Stimulated activated CD4-positive, alpha-beta T cell treated with anti-CD3 and anti-CD28 coated beads, TNF-alpha, amount 100 ng/mL, for 1 hour (primary cell): ENCODE results near the gene SKI.

Experiments used
- DNase-seq, 3 donors: peaks; one replicate each; pipeline ENCODE4 v3.0.0-alpha.2; 2020; ENCODE audit warnings: low read depth in 3 of 3, low spot score in 1 of 3

SKI gene

DNA sequence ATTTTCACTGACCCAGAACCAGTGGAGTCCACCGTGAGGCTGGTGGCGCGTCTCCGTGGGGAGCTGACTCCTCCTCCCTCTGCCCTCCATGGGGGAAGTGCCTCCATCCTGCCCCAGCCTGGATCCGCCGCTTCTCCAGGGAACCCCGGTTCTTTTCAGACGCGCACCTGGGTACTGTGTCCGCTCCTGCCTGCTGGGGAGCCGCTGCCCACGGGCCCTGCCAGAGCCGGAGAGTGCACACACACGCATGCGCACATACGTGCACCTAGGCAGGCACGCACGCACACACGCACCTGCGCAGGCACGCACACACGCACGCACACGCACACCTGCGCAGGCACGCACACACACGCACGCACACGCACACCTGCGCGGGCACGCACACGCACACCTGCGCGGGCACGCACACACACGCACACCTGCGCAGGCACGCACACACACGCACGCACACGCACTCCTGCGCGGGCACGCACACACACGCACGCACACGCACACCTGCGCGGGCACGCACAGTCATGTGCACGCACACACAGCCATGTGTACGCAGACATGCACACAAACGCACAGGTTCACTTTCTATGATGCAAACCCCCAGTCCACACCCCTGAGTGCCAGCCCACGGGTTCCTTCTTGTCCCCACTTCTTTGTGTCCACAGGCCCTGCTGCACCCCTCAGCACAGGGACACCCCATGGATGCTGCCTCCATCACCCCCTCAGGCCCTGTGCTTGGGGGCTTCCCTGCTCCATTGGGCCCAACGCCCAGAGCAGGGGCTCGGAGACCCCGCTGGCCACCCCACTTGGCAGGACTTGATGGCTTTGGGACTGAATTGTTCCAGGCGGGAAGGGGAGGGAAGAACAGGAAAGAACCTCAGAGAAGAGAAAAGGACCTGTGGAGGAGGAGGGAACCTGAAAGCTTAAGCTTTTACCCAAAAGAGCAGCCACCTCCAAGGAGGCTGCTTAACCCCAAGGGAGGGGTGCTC lies 120.5 kb downstream of the SKI start:
- no peak for DNase-seq

DNA sequence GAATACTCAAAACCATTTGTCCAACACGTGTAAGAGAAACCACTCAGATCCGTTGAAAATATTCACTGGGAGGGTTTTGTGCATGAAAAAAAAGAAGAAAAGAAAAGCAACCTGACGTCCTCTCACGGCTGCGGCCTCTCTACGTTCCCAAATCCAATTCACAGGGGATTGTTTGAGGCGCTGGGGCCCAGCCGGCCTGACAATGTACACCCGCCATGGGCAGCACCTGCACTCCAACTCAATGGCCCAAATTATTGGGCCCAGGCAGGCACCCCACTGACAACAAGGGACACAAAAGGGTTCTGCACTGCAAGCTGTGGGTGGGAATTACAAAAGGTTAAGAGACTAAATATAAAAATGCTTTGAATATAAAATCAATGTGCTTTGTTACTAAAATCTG lies 121.7 kb downstream of the SKI start:
- no peak for DNase-seq

DNA sequence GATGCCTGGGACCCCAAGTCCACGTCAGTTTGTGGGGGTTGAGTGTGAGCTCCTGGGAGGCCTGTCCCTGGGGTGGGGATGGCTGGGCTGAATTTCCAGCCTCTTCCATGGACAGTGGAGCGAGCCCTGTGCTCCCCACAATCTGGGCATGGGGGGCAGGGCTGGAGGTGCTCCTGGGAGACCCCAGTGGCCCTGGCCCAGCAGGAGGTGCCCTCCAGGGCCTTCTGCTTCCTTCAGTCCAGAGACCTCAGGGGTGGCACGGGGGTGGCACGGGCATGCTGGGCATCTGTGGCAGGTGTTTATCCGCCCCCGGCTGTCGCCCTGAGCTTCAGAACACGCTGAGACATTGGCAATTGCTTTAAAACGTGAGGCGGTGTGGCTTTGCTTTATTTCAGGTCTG lies 122.4 kb downstream of the SKI start:
- DNase-seq, result no peak

DNA sequence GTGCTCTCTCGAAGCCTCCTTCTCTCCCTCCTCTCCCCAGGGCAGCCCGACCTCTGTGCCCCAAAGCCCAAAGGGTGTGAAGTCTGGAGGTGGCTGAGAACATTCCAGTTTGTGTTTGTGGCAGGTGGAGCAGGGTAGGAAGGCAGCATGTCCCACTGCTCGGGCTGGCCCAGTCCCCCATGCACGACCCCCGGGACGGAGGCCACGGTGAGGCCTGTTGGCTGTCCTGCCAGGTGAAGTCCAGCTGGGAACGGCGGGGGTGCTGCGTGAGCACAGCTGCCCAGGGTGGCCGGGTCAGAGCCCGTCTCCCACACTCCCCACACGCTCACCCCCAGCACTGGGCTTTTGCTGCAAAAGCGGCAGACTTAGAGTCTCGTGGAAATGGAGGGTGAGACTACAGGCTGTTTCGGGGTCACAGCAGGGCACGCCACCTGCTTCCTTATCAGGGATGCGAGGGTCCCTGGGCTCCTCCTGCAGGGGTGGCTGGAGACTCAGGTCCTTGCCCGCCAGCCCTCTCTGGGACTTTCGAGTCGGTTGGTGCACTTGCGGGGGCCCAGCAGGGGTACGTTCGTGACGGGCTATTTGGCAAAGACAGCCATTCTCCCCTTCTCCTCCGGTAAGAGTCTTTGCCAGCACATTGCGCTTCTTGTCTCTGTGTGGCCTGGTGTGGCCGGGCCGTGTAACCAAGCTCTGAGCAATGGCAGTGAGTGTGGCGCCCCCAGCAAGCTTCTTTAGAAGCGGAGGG lies 123.0 kb downstream of the SKI start:
- DNase-seq, result no peak

DNA sequence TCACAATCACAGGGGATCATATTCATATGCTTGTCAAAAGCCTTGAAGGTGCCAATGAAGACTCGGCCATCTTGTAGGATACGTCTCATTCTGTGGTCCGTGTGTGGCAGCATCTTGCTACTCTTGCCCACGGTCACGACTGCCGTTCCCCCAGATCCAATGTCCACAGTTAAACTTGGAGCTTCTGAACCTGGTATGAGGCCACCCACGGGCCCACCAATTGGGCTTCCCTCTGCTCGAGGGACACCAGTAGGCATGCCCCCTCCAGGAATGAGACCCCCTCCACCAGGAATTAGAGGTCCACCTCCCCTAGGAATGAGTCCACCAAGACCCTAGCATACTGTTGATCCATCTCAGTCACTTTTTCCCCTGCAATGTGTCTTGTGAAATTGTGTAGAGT lies 123.6 kb downstream of the SKI start:
- no peak for DNase-seq

DNA sequence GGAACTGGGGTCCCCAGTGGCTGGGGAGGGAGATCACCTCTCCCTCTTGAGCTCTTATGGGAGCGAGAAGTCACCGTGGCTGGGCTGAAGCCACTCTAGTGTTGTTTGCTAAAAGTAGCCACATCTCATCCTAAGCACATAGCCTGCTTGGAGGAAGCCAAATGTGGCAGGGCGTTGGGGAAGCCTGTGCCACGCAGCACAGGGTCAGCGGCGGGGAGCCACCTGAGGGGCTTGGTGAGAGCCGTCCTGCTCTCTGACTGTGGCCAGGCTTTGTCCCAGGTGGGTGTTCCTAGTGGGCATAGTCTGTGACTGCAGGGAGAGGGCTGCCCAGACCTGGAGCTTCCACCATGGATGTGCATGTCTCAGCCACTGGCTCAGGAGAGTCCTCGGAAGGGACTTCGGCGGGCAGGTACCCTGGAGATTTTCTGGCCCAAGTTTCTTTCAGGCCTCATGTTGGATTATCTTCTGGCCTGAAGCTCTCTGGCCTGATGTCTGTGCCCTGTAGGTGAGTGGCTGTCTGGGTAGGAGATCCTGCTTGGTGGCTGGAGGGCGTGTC lies 124.3 kb downstream of the SKI start:
- DNase-seq, result no peak

DNA sequence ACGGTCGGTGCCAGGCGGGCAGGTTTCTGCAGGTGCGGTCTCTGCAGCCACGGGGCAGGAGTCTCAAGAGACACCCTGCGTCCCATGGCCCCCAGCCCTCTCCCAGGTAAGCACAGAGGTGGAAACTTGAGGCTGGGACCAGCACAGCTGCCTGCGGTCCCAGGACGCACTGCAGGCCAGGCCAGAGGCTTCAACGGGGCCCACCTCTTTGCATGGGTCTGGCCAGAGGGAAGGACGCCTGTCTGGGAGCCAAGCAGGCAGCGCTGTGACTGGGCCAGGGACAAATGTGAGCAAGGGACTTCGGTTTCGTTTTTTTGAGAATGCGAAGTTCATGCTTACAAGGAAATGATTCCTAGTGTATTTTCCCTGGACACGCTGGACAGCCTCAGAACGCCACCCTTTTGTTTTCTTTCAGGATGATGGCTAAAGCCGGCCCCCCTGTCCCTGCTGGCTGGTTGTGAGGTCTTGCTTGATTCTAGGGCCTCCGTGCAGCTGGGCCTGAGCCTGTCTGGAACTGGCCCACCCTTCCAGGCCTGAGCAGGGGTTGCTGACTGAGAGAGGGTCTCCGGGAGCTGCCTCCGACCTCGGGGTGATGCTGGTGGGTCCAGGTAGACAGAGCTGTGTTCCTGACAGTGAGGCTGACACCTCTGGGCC lies 124.9 kb downstream of the SKI start:
- DNase-seq, result no peak

DNA sequence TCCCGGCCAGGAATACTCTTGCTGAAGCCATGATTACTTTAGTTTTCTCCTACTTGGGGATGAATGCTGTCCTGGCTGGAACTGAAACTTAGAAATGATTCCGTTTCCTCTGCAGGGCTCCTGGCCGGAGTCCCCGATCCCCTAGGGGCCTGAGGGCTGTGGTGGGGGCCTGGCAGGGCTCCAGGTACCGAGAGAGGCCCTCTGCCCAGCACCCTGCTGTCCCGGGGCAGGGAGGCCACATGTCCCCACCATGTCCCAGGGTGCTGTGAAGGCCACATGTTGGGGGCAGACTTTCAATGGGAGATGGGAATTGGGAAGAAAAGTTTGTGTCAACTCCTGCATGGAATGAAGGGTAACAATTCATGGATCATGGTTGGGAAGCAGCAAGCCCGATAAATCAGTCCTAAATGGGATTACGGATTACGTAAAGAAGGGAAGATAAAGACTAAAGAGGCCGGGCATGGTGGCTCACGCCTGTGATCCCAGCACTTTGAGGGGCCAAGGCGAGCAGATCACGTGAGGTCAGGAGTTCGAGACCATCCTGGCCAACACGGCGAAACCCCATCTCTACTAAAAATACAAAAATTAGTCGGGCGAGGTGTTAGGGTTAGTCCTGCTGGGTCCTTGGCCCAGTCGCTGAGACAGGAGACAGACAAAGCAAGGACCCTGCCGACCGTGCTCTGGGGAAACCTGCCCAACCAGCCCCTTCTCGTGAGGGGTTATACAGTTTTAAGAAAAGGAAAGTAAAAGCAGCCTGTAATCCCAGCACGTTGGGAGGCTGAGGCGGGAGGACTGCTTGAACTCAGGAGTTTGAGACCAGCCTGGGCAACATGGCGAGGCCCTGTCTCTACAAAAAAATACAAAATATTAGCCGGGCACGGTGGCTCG lies 125.7 kb downstream of the SKI start:
- DNase-seq, result no peak

DNA sequence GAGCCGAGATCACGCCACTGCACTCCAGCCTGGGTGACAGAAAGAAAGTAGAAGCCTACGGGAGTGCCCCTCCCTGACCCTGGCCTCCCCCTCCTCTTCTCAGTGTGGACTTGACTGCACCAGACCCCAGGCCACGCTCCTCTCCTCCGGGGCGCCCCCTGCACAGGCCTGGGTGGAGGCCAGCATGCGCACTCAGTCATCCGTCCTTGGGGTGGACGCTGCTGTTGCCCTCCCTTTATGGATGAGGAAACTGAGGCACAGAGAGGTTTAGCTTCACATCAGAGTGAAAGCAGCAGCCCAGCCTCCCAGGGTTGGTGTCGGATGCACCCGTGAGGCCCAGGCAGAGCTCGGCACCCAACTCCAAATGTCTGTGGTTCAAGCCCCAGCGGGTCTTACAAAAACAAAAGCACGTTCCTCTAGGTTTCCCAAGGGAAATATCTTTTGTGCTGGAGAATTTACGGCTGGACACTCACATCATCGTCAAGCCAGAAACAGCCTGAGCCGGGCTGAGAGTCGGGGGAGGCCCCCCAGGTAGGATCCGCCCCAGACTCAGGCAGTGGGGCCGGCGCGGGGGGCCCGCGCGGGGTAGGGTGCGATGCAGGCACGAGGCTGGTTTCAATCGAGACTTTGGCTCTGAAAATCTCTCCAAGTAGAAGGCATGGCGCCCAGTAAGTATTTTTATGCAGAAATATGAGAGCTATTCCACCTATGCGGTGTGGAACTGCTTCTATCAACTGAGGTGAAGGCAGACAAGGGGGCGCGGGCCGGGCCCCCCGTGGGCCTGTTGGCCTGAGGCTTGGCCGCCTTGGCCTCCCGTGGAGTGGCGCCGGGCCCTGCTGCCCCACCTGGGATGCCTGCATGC lies 126.6 kb downstream of the SKI start:
- no peak for DNase-seq

DNA sequence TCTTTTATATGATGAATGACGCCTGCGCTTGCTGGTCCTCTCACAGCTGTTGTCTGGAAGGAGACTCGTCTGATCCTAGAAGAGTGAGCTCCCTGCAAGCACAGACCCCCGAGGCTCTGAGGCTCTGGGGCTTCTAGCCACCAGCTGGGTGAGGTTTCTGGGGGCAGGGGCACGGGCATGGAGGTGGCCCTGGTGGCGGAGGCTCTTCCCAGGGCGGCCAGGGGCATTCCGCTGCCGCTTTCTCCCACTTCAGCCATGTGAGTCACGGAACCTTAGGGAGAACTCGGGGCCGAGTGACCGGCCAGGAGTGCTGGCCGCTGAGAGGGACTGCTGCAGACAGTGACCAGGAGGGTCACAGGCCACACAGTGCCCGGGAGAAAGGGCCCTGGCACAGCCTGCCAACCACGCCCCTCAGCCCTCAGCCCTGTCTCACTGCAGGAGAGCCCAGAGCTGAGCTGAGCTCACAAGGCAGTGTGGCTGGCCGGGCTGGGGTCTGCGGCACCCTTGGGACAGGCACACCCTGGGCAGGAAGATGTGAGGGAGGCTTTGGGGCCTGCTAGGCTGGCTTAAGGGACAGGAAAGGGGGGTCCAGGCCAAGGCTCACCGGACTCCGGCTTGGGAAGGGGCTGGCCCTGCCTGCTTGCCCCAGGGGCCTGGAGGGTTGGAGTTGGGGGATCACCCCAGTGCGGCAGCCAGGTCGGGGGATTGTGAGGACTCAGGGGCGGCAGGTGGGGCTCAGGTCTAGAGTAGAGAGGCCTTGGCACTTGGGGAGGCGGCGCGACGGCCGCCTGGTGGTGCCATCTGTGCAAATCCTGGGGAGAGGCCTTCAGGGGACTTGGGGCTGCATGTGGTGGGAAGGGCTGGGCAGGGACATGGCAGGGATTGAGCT lies 127.5 kb downstream of the SKI start:
- no peak for DNase-seq

DNA sequence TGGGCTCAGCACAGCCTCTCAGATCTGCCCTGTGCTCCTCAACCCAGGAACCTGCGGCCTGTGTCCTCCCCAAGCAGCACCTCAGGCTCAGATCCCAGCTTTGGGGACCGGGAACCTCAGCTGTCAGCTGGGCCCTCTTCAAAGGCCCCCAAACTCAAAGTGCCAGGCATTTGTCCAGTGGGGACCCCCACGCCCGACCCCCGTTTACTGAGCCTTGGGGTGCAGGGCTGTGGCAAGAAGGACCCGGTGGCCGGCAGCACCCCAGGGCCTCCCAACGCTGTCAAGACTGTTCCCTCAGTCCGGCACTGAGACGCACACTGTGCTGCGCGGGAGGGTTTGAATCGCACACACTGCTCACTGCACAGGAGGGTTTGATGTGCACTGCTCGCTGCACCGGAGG lies 128.3 kb downstream of the SKI start:
- no peak for DNase-seq

DNA sequence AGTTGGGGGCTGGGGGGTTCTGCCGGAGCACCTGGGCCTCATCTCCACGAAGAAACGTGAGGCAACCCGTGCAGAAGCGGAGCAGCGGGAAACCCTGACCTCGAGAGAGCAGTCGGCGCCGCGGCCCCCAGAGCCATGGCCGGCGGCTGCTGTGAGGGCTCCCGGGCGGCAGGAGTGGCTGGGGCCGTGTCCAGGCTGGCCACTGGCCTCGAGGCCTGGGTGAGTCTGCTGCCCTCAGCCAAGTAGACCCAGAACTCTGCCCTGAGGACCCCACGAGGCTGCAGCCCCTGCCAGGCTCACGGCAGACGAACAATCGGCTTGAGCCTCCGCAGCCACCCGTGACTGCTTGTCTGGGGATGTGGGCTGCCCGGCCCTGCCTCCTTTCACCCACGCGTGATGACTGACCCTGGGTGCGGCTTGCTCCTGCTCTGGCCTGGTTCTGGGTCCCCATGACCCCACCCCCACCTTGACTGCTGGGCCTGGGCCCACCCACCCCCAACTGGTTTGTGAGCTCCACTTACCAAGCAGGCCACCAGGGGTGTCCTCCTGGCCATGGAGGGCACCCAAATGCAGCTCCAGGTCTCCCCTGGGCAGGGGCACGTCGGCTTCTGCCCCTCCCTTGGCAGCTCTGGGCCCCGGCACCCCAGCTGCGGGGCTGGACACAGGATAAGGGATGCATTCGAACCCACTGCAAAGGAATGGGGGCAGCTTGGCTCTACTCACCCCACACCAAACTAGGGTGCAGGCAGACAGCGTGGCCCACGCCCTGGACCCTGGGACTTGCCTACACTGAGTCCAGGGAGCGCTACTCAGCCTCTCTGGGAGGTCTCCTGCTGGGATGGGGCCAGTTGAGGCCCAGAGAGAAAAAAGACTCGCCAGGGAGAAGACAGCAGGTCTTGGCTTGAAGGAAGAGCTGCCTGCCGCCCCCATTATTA lies 129.1 kb downstream of the SKI start:
- DNase-seq, result no peak

DNA sequence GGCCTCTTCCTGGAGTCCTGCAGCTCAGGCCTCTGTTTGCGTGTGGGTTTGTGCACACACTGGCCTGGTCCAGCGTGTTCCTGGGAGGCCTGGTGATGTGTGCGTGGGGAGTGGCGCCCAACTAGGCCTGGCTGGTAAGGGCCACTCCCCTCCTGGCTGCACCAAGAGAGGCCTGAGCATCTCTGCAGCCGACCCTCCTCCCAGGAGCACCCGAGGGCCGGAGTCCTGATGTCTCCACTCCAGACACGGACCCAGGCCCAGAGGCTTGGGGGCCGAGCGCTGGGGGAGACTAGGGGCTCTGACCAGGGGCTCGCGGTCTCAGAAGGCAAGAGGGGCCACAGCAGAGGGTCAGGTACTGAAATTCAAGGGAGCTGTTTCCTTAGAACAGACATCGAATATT lies 130.0 kb downstream of the SKI start:
- DNase-seq, result no peak

DNA sequence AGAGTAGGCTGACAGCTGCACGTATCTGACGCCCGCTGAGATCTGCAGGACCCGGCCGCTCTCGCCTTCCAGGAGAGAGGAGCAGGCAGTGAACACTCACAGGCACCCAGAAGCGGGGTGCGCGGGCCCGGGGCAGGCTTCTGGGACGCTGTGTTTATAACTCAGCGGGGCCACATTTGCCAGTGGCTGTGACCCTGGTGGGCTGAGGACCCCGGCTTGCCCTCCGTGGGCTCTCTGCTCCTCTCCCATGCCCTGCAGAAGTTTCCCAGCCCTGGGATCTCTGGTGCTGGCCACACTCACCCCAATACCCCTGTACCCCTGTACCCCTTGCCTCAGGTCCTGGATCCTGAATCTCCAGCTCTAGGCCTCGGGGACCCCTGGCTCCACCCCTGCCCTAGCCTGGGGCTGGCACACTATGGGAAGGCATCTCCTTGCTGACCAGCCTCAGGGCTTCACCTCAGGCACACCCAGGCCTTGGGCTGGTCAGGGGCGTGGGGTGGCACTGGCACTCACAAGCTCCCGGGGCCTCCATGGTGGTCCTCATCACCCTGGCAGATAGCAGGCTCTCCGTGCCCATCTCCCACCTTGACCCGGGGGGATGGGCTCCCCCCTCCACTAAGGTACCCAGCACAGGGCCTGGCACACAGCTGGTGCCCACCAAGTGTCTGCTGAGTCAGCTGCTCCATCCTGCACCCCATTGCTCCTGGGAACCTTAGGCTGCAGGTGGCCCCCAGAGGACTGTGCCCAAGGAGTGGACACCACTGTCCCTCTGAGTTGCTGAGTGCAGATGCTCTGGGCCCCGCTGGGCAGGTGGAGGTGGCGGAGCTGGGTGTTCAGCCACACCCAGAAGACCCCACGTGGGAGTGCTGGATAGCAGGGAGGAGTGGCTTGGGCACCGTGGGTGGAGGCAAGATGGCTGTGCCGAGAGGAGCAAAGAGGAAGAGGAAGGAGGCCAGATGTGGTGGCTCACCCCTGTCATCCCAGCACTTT lies 130.8 kb downstream of the SKI start:
- no peak for DNase-seq
